K562 (cell line): ENCODE measurements around the gene CD52. TPM values are rescaled to one million over a fixed set of nuclear protein-coding genes. Genes with fewer than 3 reads are reported as not detected.

ENCODE experiments used
- BCL6 ChIP-seq: fragments of 250-450 bp; sonication (Bioruptor Pico); IDR thresholded peaks from 2 replicates; pipeline ENCODE4 v1.4.0; 2020
- CBFA2T2 ChIP-seq: fragments of 450-650 bp; conservative IDR thresholded peaks from 2 replicates; pipeline ENCODE4 v1.6.1; 2017; ENCODE audit warnings: mild to moderate bottlenecking
- ESRRB ChIP-seq: fragments of 250-450 bp; sonication (Bioruptor Pico); IDR thresholded peaks from 2 replicates; pipeline ENCODE4 v1.5.0; 2020; ENCODE audit warnings: mild to moderate bottlenecking, moderate library complexity, borderline replicate concordance
- ETV5 ChIP-seq: sonication (generic); formaldehyde crosslinking; IDR thresholded peaks from 2 replicates; pipeline ENCODE4 v1.4.0; 2020; ENCODE audit warnings: low read depth, mild to moderate bottlenecking, missing genetic modification reagents
- HDGF ChIP-seq: fragments of 450-650 bp; IDR thresholded peaks from 2 replicates; pipeline ENCODE4 v1.6.1; 2016
- KHSRP ChIP-seq: fragments of 450-650 bp; IDR thresholded peaks from 2 replicates; pipeline ENCODE4 v1.6.1; 2017
- KLF10 ChIP-seq: fragments of 250-450 bp; sonication (Bioruptor Pico); IDR thresholded peaks from 2 replicates; pipeline ENCODE4 v1.6.1; 2021; ENCODE audit warnings: matching md5 sums
- KLF16 ChIP-seq: IDR thresholded peaks from 2 replicates; pipeline ENCODE4 v1.6.1; 2016; ENCODE audit warnings: antibody characterized with exemption
- LARP7 ChIP-seq: fragments of 450-650 bp; IDR thresholded peaks from 2 replicates; pipeline ENCODE4 v1.6.1; 2016
- PHF8 ChIP-seq: fragments of 200-600 bp; sonication (generic); IDR thresholded peaks from 2 replicates; pipeline ENCODE4 v1.6.1; 2012; ENCODE audit warnings: mixed run types, mild to moderate bottlenecking, inconsistent platforms, low read length, moderate library complexity, borderline replicate concordance
- PML ChIP-seq: IDR thresholded peaks from 2 replicates; pipeline ENCODE4 v1.6.1; 2012; ENCODE audit warnings: low read length, inconsistent platforms
- POU5F1 ChIP-seq: fragments of 150-350 bp; IDR thresholded peaks from 2 replicates; pipeline ENCODE4 v1.6.1; 2014; ENCODE audit warnings: borderline replicate concordance, low read length, low read depth, mild to moderate bottlenecking; ENCODE audit not compliant: partially characterized antibody
- RAD51 ChIP-seq: fragments of 450-650 bp; IDR thresholded peaks from 2 replicates; pipeline ENCODE4 v1.7.1; 2016; ENCODE audit warnings: low read depth, mild to moderate bottlenecking, borderline replicate concordance
- SNRNP70 ChIP-seq: fragments of 200-400 bp; formaldehyde crosslinking; optimal IDR thresholded peaks from 2 replicates; pipeline ENCODE3; 2017; ENCODE audit warnings: low read depth, low read length
- SP2 ChIP-seq: IDR thresholded peaks from 2 replicates; pipeline ENCODE4 v1.6.1; 2011; ENCODE audit warnings: mild to moderate bottlenecking, low read depth, low read length, moderate library complexity; ENCODE audit not compliant: poor library complexity, severe bottlenecking; ENCODE audit errors: extremely low read depth
- ZBTB7A ChIP-seq: IDR thresholded peaks from 2 replicates; pipeline ENCODE4 v1.6.1; 2011; ENCODE audit warnings: low read depth, mild to moderate bottlenecking, low read length, moderate library complexity, borderline replicate concordance; ENCODE audit not compliant: control insufficient read depth
- ZNF143 ChIP-seq: sonication (generic); formaldehyde crosslinking; IDR thresholded peaks from 2 replicates; pipeline ENCODE4 v1.9.0; 2022; ENCODE audit warnings: mild to moderate bottlenecking, missing genetic modification reagents
- ZNF445 ChIP-seq: fragments of 250-450 bp; sonication (Bioruptor Pico); IDR thresholded peaks from 2 replicates; pipeline ENCODE4 v1.4.0; 2020; ENCODE audit warnings: low read depth, mild to moderate bottlenecking, moderate library complexity
- polyA plus RNA-seq, 8 experiments: library from polyadenylated mRNA; depleted of rRNA in 4 of 8; stranded (reverse) in 5 of 8; unstranded in 3 of 8; fragments of >200 nt; fragmentation: Nextera tagmentation in 2 of 8; fragmentation: Illumina TruSeq in 1 of 8; extraction: Ambion mirVana in 2 of 8; extraction: Trizol in 1 of 8; gene quantifications; 2 replicates each; pipeline versions ENCODE4 v1.2.1 to v1.2.3, GENCODE V29; 2011 to 2014; ENCODE audit warnings: inconsistent platforms in 1 of 8, missing spikeins in 1 of 8
- total RNA-seq, 7 experiments: library from RNA; depleted of rRNA in 6 of 7; stranded (reverse); fragments of >200 nt in 6 of 7; fragmentation: Illumina TruSeq in 2 of 7; extraction: Trizol in 2 of 7; gene quantifications; 2 replicates each; pipeline versions ENCODE4 v1.2.1 to v1.2.3, GENCODE V29; 2011 to 2021; ENCODE audit warnings: low replicate concordance in 1 of 7
- TF ChIP-seq, protein P1 (sequence below): fragments of 250-450 bp; sonication (Bioruptor Pico); IDR thresholded peaks from 2 replicates; pipeline ENCODE4 v1.4.0; 2020; ENCODE audit warnings: mild to moderate bottlenecking
- TF ChIP-seq, protein P2 (sequence below): fragments of 450-650 bp; IDR thresholded peaks from 2 replicates; pipeline ENCODE4 v1.6.1; 2018; ENCODE audit warnings: mild to moderate bottlenecking, low read depth; ENCODE audit not compliant: partially characterized antibody
- TF ChIP-seq, protein P3 (sequence below): fragments of 250-450 bp; sonication (Bioruptor Pico); IDR thresholded peaks from 2 replicates; pipeline ENCODE4 v1.9.0; 2021; ENCODE audit warnings: mild to moderate bottlenecking
- TF ChIP-seq, protein P4 (sequence below): fragments of 450-650 bp; formaldehyde crosslinking; IDR thresholded peaks from 2 replicates; pipeline ENCODE4 v1.4.0; 2020; ENCODE audit warnings: mild to moderate bottlenecking, moderate library complexity
- TF ChIP-seq, protein P5 (sequence below): fragments of 450-650 bp; IDR thresholded peaks from 2 replicates; pipeline ENCODE4 v1.6.1; 2017; ENCODE audit warnings: antibody characterized with exemption

CD52 gene
- total and polyA plus RNA-seq, 9 of the 15 experiments (the other 6 are each of a cell fraction or from before 2014, with no cell fraction given), result 34.9 to 488 (median 173) TPM

DNA sequence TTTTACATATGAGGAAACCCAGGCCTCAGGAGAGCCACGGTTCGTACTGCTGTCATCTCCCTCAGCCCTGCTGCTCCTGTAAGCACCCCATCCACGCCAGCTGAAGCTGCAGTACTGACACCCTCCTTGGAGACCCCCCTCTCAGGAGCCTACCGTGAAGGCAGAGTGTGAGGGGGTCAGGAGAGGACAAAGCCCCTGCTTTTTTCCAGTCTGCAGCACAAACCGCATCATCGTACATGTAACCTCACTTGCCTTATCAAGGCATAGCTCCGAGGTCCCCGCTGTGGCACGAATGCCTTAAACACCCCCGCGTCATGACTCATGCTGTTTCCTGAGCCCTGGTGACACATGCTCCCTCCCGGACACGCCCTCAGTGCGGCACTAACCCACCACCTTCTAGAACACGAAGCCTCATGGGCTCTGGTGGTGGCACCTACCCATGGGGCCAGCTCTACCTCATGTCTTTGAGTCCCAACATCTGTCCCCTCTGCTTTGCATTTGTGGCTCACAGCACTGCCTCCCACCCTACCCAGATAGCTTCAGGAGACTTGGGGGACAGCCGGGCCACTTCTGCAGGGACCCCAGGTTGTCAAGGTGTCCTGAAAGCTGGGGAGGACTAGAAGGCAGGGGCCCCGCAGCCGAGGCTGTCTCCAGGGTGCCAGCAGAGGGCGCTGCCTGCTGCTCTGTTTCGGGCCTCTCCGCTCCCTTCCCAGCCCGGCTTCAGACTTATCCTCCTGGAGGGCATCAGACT, 33.0 kb upstream of the CD52 start (continued):
- TF ChIP-seq, protein P1, sequence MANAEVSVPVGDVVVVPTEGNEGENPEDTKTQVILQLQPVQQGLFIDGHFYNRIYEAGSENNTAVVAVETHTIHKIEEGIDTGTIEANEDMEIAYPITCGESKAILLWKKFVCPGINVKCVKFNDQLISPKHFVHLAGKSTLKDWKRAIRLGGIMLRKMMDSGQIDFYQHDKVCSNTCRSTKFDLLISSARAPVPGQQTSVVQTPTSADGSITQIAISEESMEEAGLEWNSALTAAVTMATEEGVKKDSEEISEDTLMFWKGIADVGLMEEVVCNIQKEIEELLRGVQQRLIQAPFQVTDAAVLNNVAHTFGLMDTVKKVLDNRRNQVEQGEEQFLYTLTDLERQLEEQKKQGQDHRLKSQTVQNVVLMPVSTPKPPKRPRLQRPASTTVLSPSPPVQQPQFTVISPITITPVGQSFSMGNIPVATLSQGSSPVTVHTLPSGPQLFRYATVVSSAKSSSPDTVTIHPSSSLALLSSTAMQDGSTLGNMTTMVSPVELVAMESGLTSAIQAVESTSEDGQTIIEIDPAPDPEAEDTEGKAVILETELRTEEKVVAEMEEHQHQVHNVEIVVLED (CRISPR knock-in tag), result 0 out of 2 replicates have a peak, but pooled peaks have one; percentile 4
- TF ChIP-seq KLF10 (CRISPR knock-in tag) (0 out of 2 replicates have a peak, but pooled peaks have one; percentile 49), PHF8 (no peak), CBFA2T2 (peak; percentile 60), ZNF143 (CRISPR knock-in tag) (0 out of 2 replicates have a peak, but pooled peaks have one; percentile 49), SP2 (no peak), ZNF445 (CRISPR knock-in tag) (no peak), POU5F1 (no peak), ZBTB7A (peak; percentile 92), KHSRP (no peak), SNRNP70 (no peak), PML (peak; percentile 69), LARP7 (no peak), HDGF (no peak; the same call in none of the 2 replicates), ETV5 (CRISPR knock-in tag) (peak; percentile 87), RAD51 (no peak; the same call in 1 of the 2 replicates), BCL6 (CRISPR knock-in tag) (no peak), KLF16 (no peak), ESRRB (CRISPR knock-in tag) (no peak)
- TF ChIP-seq, protein P2, sequence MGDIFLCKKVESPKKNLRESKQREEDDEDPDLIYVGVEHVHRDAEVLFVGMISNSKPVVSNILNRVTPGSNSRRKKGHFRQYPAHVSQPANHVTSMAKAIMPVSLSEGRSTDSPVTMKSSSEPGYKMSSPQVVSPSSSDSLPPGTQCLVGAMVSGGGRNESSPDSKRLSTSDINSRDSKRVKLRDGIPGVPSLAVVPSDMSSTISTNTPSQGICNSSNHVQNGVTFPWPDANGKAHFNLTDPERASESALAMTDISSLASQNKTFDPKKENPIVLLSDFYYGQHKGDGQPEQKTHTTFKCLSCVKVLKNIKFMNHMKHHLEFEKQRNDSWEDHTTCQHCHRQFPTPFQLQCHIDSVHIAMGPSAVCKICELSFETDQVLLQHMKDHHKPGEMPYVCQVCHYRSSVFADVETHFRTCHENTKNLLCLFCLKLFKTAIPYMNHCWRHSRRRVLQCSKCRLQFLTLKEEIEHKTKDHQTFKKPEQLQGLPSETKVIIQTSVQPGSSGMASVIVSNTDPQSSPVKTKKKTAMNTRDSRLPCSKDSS, result no peak
- TF ChIP-seq, protein P3, sequence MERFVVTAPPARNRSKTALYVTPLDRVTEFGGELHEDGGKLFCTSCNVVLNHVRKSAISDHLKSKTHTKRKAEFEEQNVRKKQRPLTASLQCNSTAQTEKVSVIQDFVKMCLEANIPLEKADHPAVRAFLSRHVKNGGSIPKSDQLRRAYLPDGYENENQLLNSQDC, result no peak
- TF ChIP-seq, protein P4, sequence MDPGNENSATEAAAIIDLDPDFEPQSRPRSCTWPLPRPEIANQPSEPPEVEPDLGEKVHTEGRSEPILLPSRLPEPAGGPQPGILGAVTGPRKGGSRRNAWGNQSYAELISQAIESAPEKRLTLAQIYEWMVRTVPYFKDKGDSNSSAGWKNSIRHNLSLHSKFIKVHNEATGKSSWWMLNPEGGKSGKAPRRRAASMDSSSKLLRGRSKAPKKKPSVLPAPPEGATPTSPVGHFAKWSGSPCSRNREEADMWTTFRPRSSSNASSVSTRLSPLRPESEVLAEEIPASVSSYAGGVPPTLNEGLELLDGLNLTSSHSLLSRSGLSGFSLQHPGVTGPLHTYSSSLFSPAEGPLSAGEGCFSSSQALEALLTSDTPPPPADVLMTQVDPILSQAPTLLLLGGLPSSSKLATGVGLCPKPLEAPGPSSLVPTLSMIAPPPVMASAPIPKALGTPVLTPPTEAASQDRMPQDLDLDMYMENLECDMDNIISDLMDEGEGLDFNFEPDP, result 0 out of 2 replicates have a peak, but pooled peaks have one; percentile 36
- TF ChIP-seq, protein P5, sequence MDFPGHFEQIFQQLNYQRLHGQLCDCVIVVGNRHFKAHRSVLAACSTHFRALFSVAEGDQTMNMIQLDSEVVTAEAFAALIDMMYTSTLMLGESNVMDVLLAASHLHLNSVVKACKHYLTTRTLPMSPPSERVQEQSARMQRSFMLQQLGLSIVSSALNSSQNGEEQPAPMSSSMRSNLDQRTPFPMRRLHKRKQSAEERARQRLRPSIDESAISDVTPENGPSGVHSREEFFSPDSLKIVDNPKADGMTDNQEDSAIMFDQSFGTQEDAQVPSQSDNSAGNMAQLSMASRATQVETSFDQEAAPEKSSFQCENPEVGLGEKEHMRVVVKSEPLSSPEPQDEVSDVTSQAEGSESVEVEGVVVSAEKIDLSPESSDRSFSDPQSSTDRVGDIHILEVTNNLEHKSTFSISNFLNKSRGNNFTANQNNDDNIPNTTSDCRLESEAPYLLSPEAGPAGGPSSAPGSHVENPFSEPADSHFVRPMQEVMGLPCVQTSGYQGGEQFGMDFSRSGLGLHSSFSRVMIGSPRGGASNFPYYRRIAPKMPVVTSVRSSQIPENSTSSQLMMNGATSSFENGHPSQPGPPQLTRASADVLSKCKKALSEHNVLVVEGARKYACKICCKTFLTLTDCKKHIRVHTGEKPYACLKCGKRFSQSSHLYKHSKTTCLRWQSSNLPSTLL, result no peak
